8988T (cell line): ENCODE measurements around the gene TMEM151B.

Experiments used
- DNase-seq: peaks from one replicate; pipeline ENCODE4 v3.0.0; 2011

TMEM151B gene

DNA sequence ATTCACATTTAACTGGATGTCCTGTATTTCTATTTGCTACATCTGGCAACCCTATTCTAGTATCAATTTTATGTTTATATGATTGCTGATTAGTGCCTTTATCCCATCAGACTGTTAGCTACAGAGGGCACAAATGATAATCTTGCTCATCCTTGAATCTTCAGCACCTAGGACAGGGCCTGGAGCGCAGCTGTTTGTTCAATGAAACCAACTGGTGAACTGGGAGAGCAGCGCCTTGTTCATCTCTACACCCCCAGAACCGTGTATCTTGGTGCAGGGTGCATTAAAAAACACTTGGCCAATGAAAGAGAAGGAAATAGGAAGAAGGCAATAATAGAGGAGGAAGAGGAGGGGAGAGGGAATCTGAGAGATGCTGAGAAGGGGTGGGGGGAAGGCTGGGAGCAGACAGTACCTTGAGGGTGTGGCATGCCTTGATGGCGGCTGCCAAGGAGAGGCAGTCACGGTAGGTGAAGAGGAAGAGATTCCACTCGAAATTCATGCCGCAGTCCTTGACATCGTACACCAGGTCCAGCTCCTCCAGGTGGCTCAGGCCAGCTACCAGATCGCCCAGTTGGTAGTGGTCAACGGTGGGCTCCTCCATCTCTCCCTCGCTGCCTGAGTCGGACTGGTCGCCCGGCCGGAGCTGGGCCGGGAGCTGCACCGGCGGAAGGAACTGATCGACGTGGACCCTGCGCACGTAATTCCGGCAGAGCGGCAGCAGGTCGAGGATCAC, 15.5 kb downstream of the TMEM151B start:
- no peak for DNase-seq

DNA sequence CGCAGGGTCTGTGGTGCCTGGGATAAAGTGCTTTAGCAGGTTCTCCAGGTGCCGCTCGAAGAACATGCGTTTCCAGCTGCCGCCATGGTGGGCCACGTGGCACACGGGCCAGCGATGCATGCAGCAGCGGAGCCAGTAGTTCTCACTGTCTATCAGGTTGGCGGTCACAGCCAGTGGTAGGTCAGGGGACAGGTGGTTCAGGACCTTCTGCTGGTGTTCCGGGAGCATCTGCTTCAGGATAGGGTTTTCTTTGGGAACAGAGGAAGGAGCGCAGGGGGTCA, 16.0 kb downstream of the TMEM151B start:
- DNase-seq = no peak

DNA sequence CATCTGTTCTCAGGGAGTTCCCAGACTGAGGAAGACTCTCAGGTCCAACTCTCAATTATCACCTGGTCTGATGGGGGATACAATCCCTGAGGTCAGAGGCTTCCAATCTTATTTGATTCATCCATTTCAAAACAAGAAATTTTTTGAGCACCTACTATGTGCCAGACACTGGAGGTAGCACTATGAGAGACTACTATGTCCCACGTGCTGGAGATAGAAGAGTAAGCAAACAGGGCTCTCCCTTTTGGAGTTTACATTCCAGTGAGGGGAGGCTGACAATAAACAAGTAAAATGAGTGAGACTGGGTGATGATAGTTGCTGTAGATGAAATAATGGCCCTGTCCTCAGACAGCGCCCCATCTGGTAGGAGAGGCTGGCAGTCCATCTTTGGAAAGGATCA, 16.5 kb downstream of the TMEM151B start:
- no peak for DNase-seq

DNA sequence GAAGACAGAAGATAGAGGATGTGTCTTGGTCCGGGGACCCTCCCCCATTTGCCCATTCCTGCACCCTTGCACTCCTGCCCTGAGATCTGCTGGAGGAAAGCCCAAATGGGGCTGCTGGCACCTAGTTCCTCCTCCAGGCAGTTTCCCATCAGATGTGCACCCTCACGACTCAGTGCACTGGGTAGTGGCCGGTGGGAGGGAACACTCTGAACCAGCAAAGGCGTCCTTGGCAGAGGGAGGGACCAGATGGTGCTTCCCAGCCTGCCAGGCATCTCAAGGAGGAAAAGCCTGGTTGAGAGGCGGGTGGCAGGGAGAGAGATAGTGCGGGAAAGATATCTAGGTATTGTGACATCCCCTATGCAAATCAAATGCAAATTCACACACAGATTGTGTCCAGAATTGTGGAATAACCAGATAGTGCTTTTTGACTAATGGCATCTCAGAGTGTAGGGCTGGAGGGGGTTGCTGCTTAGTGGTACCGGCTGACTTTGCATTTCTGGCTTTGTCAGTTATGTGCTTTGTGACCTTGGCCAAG, 19.5 kb downstream of the TMEM151B start:
- no peak for DNase-seq

DNA sequence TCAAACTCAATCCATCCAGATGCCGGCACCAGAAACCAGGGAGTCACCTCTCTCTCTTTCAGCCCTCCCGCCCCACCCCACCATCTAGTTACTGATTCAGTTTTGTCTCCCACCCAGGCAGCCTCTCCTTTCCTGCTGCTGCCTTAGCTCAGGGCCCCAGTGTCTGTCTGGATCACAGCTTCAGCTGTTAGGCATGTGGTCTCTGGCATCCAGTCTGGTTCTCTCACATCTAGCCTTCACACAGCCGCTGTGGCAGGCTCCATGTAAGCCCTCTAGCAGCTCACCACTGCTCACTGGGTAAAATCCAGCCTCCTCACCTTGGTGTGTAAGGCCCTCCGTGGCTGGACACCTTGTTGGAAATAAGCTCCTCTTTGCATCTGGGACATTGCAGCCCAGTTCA, 21.6 kb downstream of the TMEM151B start:
- no peak for DNase-seq

DNA sequence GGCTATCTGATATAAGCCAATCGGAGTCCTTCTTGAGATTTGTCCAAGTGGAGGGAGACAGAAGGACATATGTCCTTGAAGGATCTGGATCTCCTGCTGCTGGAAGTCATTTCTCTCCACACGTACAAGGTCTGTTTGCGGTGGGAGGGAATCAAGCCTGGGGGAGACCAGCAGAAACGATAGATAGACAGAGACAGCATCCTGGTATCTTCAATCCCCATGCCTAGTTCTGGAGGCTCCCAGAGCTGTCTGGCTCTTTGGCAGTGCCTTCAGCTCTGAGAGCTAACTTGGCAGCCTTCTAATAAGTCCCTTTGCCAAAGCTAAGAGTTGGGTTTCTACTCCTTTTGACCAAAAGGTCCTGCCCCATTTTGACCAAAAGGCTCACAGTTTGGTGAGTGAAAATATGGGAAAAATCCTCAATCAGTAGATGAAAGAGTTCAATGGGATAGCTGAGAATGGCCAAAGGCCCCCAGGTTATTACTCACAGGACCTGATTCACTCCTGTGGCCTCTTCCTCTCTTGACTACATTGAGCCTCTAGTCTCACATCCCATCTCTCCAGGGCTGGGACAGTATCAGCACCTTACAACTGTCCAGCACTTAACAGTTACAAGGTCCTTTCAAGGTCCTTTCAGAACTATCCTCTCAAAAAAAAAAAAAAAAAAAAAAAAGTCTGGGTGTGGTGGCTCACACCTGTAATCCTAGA, 22.6 kb downstream of the TMEM151B start:
- DNase-seq = no peak

DNA sequence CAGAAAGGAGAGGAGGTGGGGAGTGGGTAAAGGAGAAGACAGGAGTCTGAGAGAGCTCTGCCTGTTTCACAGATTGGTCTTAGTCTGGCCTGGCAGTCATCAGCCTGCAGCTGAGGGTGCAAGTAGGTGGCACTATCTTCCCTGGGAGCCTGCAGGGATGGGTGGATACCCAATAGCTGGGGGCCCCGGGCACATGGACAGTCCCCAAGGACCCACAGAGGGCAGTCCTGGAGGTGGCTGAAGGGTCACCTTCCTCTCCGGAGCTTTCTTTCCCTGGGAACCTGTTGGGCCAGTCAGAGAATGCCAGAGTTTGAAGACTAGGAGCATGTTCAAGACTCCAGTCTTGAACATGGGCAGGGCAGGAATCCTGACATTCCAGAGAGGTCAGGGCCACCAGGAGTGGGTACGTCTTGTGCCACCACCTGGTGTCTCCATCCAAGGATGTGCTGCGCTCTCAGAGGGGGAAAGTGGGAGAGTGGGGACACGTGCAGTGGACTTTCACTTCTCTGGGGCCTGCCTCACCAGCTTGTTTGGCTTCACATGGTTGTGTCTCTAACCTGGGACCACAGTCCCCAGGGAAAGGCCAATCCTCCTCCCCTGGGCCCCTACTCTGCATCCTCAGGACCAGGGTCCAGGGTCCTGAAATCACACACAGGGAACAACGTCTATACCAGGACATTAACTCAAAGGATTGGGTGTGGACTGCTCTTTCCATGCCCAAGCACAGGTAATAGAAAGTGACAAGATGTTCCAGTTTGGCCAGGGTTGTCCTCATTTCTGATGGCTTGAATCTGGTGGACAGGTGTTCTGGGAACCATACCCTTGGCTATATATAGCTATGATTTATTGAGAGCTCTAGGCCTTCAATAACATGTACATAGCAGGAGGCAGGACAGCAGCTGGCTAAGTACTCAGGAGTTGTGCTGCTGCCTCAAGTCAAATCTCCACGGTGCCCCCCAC, 24.9 kb downstream of the TMEM151B start:
- no peak for DNase-seq

DNA sequence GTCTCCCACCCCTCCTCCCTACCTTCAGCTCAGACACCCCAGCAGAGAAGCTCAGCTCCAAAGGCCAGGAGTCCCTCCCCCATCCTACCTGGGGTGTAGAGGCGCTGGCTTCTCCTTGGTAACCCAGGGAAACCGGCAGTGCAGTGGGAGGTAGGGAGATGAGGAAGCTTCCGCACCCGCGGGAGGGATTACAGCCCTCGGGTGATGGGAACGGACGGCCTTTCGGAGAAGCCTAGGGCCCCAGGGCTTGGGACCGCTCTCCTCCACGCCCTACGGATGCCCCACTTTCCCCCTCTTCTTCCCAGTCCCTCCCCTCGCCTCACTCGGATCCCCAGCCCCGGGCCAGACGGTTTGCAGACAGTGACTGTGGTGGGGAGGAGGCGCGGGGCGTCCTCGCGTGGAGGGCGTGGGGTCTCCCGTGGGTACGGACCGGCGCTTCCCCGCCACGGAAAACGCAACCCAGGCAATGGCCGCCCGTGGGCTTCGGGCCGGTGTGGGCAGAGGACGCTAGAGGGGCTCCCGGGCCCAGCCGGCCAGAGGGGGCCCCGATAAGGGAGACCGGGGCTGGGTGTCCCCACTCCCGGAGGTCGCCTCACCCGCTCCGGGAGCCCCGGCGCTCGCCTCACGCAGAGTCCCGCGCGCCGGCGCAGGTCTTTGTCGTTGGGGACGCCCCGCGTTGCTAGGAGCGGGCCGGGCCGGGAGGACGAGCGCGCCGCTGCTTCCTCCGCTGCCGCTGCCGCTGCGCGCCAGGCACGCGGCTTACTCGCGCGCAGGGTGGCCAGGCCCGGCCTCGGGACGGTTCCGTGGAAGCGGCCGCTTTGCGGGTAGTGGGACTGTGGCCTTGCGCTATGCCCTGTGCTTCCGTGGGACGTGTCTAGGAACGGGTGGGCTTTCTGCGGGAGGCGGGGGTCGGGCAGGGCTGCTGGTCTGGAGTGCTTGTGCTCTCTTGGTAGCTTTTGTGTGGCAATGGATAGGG, 27.1 kb downstream of the TMEM151B start:
- no peak for DNase-seq

DNA sequence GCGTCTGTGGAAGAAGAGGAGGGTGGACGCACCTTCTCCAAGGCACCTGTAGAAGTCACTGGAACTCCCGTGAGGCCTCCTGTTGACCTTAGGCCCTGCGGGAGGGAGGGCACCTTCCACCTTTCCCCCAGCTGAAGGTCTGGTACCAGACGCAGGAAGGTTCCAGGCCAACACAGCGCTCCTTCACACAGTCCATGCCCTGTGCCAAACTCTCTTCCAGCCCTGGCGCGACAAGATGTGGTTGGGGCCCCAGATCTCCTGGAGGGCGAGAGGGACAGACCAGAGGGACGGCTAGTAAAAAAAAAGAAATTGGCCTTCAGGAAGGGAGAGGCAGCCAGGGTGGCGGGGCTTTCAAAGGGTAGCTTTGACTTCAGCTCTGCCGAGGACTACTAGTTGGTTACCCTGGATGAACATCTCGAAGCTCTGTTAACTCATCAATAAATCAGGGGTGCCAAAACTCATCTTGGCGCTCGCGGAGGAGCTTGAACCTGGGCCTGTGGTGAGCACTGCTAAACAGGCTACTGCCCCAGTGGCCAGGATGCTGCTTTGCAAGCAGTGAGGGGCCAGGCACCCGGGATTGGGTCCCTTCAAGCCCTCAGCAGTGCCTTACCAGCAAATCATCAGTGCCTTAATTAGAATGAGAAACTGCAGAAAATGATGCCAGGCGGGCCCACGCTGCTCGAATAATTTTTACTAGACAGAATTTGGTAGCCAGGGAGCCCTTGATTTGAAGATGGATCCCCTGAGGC, 28.0 kb downstream of the TMEM151B start:
- no peak for DNase-seq

DNA sequence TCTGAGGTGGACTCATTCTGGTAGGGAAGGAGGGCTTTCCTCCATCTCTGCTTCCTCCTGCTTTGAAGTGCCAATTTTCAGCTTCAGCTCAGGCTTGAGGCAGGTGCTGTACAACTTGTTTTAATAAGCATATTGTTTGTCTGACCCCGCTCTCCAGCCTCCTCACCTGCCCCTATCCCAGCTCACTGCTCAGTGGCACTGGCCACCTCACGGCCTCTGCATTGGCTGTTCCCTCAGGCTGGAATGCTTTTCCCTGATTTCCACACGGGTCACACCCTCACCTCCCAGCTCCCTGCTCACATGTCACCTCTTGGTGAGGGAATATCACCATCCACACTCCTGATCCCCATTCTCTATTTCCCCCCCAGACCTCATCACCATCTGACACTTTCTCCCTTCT, 28.6 kb downstream of the TMEM151B start:
- DNase-seq = no peak

DNA sequence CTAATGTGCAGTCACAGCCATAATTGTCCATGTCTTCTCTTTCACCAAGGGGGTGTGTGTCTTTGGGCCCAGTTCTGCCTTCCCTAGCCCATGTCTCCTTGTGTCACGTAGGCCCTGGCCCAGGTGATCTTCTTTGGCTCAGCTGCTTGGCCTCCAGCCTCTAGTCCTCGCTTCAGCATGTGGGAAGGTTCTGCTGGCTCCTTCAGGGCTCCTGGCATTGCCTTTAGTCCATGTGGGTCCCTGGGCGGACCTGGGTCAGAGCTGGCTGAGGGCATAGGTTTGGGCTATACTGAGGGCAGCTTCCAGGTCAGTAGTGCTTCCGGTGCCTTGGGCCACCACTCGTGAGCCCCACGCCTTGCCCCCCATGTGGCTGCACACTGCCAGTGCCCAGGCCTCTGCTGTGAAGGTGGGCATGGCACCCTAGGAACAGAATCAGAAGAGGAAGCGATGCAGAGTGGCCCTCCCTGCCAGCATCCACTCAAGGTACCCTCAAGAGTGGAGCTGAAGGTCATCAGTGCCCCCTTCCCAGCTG, 30.1 kb downstream of the TMEM151B start:
- no peak for DNase-seq

DNA sequence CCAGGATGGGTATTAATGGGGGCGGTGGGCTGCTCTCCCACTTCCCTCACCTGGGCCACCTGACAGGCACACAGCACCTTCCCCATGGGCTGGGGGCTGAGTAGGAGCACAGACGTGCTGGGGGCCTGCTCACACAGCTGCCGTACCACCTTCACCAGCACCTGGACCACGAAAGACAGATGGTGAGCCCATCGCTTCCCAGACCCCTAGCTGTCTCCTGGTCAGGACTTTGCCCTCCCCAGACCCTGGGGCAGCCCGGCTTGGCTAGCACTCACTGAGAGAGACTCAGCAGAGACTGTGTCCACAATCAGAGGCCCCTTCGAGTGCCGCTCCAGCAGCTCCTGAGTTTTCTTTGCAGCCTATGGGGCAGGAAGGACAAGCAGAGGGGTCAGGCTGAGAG, 30.9 kb downstream of the TMEM151B start:
- no peak for DNase-seq

DNA sequence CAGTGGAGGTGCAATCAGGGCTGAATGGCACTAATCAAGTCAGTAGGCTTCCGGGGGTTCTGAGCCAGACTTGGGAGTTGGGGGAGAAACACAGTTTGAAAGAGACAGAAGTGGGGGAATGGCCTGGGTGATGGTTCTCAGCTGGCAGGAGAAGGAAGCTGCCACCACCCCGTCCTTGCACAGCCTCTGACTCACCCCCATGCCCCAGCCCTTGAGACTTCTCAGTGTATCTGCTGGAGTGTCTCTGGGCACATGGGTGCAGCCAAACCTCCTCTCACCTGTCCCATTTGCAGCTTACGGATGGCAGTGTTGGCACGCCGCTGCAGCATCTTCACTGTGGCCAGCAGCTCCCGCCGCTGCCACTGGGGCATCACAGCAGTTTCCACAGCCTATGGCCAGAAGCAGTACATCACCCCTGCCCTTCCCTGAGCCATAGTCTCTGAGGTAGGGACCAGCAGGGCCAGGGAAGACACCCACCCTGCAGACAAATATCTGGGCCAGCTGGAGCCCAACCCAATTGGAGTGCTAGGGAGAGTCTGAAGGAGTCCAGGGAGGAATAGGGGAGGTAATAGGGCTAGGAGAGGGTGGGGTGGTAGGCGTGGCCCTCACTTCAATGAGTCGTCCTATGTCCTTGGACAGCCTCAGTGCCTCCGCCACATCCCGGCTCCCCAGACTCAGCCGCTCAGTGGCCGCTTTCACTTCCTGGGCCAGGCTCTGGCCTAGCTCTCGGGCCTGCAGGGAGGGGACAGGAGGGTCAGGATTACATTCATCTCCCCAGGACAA, 31.7 kb downstream of the TMEM151B start:
- DNase-seq = no peak

DNA sequence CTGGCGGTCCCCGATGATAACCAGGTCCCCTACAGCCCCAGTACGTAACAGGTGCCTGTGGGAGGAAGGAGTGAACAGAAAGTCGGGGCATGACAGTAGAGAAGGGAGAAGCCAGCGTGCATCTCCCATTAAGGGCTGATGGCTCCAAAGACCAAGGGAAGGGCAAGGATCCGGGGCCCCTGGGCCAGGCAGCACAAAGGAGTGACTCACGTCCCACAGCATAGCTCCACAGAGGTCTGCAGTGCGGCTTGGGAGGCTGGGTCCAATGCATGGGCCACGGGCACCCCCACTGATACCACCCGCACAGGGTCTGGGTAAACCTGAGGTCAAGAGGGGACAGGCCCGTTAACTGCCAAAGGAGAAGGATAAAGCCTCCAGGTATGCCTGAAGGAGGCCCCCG, 32.6 kb downstream of the TMEM151B start:
- no peak for DNase-seq

DNA sequence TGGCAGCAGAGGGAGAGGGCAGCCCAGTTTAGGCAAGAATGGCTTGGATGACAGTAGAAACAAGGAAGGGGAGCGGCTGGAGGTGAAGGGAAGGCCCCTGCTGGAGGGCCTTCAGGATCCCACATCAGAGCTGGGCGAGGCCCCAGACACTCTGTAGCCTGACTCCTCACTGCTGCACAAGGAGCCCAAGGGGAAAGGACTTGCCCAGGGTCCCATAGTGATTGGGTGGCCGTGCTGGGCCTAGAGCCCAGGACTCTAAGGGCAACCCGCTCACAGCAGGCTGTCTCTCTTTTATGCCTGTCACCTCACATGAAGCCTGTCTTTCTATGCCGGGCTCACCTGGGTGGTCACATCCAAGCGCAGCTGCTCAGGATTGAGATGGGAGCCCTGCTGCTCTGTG, 33.6 kb downstream of the TMEM151B start:
- no peak for DNase-seq

DNA sequence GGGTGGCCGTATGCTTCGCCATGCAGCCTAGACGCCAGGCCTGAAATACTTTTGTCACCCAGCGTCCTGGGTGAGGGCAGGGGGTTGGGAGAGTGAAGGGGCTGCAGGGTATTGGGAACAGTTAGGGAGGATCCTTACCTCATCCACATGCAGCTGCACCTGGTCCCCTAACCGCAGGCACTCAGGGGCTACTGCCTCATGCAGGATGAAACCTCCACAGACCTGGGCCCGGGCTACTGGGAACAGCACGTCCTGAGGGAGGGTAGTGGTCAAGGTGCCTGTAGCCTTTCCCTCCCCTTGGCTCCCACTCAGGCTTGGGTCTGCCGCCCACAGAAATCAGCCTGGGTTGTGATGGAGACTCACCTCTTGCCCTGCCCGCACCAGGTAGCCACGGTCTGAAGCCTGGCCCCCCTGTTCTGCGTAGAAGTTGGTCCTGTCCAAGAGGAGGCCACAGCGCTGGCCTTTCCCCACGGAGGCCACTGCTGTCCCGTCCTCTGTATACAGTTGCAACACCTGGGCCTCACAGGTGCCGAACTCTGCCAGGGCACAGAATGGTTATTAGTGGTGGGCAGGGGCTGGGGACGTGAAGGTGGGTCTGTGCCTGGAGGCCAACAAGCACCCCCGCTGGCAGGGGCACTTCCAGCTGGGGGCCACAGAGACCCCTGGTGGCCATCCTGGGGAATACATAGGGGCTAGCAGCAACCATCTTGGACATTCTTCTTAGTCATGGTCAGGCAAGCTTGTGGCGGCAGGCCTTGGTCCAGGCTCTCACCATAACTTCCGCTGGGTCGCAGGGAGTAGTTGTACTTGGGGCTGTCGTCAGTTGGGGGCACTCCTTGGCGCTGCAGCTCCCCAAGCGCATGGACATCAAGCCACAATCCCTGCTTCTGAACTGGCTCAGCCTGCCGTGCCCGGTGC, 34.3 kb downstream of the TMEM151B start:
- no peak for DNase-seq

DNA sequence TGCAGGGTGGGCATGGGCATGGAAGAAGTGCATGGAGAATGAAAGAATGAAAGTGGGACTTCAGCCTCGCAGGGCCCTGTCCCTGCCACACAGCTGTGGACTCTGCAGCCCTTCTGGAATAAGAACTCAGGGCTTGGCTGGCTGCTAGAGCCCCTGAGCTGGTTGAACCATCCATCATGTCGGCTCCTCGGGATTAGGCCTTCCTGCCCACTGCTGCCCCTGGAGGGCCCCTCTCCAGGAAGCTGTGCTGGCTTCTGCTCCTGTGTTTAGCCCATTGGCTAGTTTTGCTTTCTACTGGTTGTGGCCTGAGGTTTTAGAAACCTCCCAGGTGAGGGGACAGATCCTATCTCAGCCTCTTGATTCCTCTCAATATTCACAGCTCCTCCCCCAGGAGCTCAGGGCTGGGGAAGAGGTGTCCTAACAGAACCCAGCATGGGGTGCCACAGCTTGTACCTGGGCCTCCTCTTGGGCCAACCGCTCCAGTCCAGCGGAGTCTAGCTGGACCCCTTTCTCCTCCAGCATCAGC, 35.0 kb downstream of the TMEM151B start:
- no peak for DNase-seq

DNA sequence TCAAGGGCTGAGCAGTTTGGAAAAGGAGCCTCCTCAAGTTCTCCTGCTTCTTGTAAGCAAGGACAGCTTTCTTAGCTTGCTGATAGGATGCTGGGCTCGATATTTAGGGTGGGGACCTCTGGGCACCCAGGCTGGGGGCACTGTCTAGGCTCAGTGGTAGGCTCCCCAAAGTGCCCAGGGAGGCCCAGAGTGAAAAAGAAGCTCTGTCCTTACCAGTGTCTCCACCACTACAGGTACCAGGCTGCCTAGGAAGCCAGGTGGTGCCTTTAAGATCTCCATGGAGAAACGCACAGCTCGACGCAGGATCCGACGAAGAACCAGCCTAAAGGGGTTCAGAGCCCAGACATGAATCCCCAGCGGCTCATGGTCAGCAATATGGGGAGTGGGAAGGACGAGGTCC, 36.5 kb downstream of the TMEM151B start:
- DNase-seq = no peak

DNA sequence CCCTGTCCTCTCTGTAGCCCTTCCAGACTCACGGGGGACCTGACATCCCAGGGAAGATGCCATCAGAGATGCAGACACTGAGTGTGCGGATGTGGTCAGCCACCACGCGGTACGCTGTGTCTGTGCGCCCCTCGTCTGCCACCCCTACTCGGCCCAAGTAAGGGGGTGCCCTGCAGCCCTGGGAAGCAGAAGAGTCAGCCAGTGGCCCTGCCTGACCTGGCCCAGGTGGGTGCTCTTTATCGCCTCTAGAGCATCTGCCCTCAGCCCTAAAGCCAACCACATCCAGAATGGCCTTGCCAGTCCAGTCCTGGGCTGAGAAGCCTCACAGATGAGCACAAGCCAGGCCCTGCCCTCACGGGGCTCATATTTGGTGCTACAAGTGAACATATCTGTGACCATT, 37.0 kb downstream of the TMEM151B start:
- no peak for DNase-seq
